IPS-18a (cell line): ENCODE measurements around the gene GMDS.

ENCODE experiments used
- H3K27ac ChIP-seq: one replicate; pipeline ENCODE4 v1.5.1; 2013; ENCODE audit warnings: low read length
- H3K27me3 ChIP-seq: one replicate; pipeline ENCODE4 v1.6.1; 2013; ENCODE audit warnings: mild to moderate bottlenecking, low read length; ENCODE audit not compliant: control insufficient read depth, insufficient read depth
- H3K36me3 ChIP-seq: one replicate; pipeline ENCODE4 v1.6.1; 2013; ENCODE audit warnings: low read depth, low read length; ENCODE audit not compliant: control insufficient read depth
- H3K4me1 ChIP-seq: one replicate; pipeline ENCODE4 v1.6.1; 2013; ENCODE audit warnings: low read depth, low read length; ENCODE audit not compliant: control insufficient read depth
- H3K4me3 ChIP-seq: one replicate; pipeline ENCODE4 v1.5.1; 2013; ENCODE audit warnings: low read length
- H3K9ac ChIP-seq: one replicate; pipeline ENCODE4 v1.6.1; 2013; ENCODE audit warnings: mild to moderate bottlenecking, low read length, moderate library complexity
- H3K9me3 ChIP-seq: one replicate; pipeline ENCODE4 v1.6.1; 2013; ENCODE audit warnings: low read depth, low read length; ENCODE audit not compliant: control insufficient read depth

The GMDS gene

DNA sequence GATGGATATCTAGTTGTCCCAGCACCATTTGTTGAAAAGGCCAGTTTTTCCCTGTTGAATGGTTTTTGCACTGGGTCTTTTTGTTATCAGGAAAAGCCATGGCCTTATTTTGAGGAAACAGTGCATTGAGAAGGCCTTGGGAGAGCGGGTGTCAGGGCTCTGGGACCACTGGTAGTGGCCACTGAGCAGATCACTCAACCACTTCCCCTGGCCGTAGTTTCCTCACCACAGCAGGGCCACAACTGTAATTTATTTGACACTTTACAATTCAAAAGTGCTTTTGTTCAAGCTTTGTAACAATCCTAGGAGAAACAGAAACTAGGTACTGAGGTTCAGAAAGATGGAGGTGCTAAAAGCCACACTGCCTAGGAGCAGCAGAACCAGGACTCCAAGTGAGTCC, 281.8 kb downstream of the GMDS start:
- H3K27me3 ChIP-seq, result no peaks in the 10 kb centered on the region
- H3K4me1 ChIP-seq, result no peaks in the 10 kb centered on the region
- no peaks in the 10 kb centered on the region for H3K36me3 ChIP-seq
- no peak overlapping the region for H3K27ac ChIP-seq
- H3K9me3 ChIP-seq, result no peaks in the 10 kb centered on the region
- no peak overlapping the region for H3K4me3 ChIP-seq
- H3K9ac ChIP-seq, result no peak overlapping the region

DNA sequence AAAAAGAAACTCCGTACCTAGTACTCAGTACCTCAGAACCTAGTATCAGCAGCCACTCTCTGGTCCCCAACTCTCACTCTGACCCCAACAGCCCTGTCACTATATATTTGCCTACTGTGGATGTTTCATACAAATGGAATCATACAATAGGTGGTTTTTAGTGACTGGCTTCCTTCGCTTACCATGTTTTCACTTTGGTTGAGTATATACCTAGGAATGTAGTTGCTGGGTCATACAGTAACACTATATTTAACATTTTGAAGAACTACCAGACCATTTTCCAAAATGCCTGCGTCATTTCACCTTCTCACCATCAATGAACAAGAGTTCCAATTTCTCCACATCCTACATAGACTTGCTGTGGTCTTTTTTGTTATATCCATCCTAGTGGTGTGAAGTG, 283.2 kb downstream of the GMDS start:
- Histone ChIP-seq H3K4me3 (no peak overlapping the region), H3K36me3 (no peaks in the 10 kb centered on the region), H3K4me1 (no peaks in the 10 kb centered on the region), H3K27ac (no peak overlapping the region), H3K9ac (no peak overlapping the region), H3K27me3 (no peaks in the 10 kb centered on the region), H3K9me3 (no peaks in the 10 kb centered on the region)

DNA sequence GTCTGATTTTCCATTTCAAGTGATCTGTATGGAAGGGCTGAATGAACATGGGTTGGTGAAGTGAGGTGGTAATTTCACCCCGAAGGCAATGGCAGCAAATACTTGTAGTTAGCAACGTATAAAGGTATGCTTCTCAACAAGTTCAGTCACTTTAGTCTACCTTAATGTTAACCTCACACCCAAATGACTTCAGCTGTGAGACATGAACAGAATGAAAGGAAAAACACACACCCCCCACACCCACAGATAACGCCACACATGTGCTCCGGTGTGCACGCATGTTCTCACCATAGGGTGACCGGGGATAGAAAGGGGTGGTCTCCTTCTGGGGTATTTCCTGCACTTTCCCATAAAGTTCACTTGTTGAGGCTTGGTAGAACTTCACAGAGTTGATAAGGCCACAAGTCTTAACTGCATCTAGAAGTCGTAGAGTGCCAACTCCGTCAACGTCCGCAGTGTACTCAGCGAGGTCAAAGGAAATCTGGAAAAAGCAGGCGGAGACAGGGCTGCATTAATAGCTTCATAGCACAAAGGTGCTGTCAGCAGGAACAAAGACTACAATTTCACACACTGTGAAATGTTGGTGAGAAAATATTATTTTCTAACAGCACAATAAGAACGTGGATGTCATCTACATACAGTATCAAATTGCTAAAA, 284.8 kb downstream of the GMDS start:
- no peak overlapping the region for H3K9ac ChIP-seq

DNA sequence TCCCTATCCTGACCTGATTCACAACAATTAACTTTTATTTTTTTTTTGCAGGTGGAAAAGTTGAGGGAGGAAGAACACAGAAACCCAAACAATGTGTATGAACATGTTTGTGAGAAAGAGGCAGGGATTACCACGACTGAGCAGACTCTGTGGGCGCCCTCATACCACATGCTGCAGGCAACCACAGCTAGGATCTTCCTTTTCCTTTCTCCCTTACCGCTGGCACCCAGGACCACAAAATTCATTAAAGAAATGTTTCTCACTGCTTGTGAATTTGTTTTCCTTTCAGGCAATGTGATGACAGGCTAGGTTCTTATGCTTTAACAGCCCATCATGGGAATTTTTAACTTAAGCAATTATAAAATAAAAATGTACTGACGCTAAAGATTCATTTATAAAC, 287.1 kb downstream of the GMDS start:
- H3K36me3 ChIP-seq, result no peaks in the 10 kb centered on the region
- H3K27ac ChIP-seq, result no peak overlapping the region
- no peak overlapping the region for H3K4me3 ChIP-seq
- H3K27me3 ChIP-seq, result no peaks in the 10 kb centered on the region
- H3K9ac ChIP-seq, result no peak overlapping the region
- no peaks in the 10 kb centered on the region for H3K9me3 ChIP-seq
- H3K4me1 ChIP-seq, result no peaks in the 10 kb centered on the region

More for the DNA sequence above, 284.8 kb downstream of the GMDS start:
- Histone ChIP-seq H3K36me3 (no peaks in the 10 kb centered on the region), H3K4me3 (no peak overlapping the region), H3K27me3 (no peaks in the 10 kb centered on the region), H3K27ac (no peak overlapping the region), H3K4me1 (no peaks in the 10 kb centered on the region), H3K9me3 (no peaks in the 10 kb centered on the region)

DNA sequence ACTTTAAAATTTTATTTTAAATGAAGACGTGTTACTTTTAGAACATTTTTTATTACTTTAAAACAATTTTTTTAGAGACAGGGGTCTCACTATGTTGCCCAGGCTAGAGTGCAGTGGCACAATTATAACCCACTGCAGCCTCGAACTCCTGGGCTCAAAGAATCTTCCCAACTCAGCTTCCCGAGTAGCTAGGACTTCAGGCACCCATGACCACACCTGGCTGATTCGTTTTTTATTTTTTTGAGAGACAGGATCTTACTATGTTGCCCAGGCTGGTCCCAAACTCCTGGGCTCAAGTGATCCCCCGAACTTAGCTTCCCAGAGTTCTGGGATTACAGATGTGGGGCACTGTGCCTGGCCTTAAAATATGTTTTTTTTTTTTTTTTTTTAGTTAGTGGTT, 287.7 kb downstream of the GMDS start:
- H3K9me3 ChIP-seq, result no peaks in the 10 kb centered on the region
- no peaks in the 10 kb centered on the region for H3K27me3 ChIP-seq
- no peaks in the 10 kb centered on the region for H3K36me3 ChIP-seq
- H3K4me3 ChIP-seq, result no peak overlapping the region
- no peaks in the 10 kb centered on the region for H3K4me1 ChIP-seq
- H3K9ac ChIP-seq, result no peak overlapping the region
- no peak overlapping the region for H3K27ac ChIP-seq

DNA sequence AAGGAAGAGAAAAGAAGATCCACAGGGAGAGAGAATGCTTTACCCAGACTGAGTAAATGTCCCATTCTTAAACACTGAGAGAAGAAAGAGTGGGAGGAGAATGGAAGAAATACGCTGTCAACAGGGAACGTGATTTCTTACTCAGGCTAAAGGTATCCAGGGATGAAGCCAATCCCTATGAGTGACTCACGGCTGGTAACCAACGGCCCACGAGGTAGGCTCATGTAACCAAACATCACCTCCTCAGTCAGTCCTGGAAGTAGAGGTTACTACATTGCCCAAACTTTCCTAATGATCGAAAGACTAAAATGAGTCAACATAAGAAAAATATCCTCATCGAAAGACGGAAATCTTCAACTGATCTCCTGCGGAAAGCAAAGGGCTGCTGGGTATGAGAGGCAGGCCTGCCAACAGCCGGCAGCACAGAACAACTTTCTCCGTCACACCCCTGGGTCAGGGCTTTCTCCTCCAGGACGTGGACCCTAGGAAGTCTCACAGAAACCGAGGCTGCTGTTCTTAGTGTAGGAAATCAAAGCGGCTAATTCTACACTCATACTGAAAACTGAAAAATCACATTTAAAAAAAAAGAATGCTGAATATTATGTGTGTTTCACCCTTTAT, 292.6 kb downstream of the GMDS start:
- H3K36me3 ChIP-seq, result no peaks in the 10 kb centered on the region
- H3K4me1 ChIP-seq, result no peaks in the 10 kb centered on the region
- no peak overlapping the region for H3K9ac ChIP-seq
- no peak overlapping the region for H3K4me3 ChIP-seq
- H3K9me3 ChIP-seq, result no peaks in the 10 kb centered on the region
- no peak overlapping the region for H3K27ac ChIP-seq
- no peaks in the 10 kb centered on the region for H3K27me3 ChIP-seq

DNA sequence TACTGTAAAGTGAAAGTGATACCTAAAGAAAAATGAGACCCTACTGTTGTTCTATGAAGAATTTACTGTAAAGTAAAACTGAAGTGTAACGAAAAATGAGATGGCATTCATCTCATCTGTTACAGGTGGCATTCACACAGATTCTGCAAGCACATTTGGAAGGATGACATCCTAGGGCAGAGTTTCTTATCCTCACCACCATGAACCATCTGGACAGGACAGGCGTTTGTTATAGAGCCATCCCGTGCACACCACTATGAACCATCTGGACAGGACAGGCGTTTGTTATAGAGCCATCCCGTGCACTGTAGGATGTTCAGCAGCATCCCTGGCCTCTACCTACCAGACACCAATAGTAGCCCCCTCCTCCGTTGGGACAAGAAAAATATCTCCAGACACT, 294.8 kb downstream of the GMDS start:
- no peaks in the 10 kb centered on the region for H3K36me3 ChIP-seq
- H3K4me1 ChIP-seq, result peaks cover 2% of the 10 kb centered on the region
- H3K9ac ChIP-seq, result no peak overlapping the region
- no peaks in the 10 kb centered on the region for H3K9me3 ChIP-seq
- H3K27ac ChIP-seq, result no peak overlapping the region
- H3K27me3 ChIP-seq, result no peaks in the 10 kb centered on the region
- no peak overlapping the region for H3K4me3 ChIP-seq

DNA sequence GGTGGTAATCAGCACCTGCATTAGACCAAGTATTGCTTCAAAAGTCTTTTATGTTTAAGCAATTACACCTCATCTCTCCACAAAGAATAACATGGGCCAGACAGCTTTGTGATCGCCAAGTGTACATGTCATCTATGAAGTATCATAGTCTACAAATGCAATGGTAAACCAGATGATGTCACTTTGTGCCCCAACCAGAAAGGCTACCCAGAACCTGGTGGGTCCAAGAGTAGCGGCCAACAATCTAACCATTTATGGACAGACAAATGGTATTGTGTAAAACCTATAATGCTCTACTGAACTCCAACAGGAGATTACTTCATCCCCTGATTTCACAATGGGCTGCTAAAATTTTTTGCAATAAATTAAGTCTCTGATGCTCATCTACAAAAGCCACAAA, 295.9 kb downstream of the GMDS start:
- no peaks in the 10 kb centered on the region for H3K36me3 ChIP-seq

DNA sequence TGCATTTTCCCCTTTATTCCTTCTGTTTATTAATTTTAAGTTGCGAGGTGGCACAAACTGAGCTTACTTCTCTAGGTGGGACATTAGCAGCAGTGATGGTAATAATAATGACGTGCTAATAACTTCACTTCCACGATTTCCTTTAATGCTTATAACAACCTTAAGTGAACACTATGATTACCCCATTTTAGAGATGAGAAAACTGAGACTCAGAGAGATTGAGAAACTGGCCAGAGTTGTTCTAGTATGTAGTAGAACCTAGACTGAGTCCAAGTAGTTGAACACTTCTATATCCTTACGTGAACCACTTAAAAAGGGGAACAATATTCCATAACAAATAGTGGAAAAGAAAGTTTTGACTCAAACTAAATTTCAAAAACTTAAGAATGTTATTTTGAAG, 297.5 kb downstream of the GMDS start:
- Histone ChIP-seq H3K27me3 (no peaks in the 10 kb centered on the region), H3K9ac (no peak overlapping the region), H3K27ac (no peak overlapping the region), H3K36me3 (no peaks in the 10 kb centered on the region), H3K4me1 (peaks cover 4% of the 10 kb centered on the region), H3K9me3 (no peaks in the 10 kb centered on the region), H3K4me3 (no peak overlapping the region)

More for the DNA sequence above, 295.9 kb downstream of the GMDS start:
- Histone ChIP-seq H3K4me3 (no peak overlapping the region), H3K9me3 (no peaks in the 10 kb centered on the region), H3K9ac (no peak overlapping the region), H3K4me1 (peaks cover 4% of the 10 kb centered on the region), H3K27me3 (no peaks in the 10 kb centered on the region), H3K27ac (no peak overlapping the region)

DNA sequence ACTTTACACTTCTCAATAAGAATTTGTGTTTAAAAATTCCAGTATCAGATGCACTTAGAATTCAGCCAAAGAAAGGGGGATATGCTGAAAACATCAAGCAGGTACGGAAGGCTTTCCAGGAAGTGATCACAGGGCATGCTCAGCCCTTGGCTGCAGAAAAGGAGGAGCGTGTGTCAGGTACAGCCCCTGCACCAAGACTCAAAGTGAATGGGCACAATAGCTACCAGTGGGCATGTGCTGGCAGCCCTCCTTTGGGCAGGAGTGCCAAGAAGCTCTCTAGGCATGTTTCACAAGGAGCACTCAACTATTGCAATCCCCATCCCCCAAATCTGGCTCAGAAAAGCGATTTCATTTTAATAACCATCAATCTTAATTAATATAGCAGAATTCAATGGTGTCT, 298.8 kb downstream of the GMDS start:
- no peak overlapping the region for H3K9ac ChIP-seq
- no peaks in the 10 kb centered on the region for H3K36me3 ChIP-seq
- peaks cover 4% of the 10 kb centered on the region for H3K4me1 ChIP-seq

DNA sequence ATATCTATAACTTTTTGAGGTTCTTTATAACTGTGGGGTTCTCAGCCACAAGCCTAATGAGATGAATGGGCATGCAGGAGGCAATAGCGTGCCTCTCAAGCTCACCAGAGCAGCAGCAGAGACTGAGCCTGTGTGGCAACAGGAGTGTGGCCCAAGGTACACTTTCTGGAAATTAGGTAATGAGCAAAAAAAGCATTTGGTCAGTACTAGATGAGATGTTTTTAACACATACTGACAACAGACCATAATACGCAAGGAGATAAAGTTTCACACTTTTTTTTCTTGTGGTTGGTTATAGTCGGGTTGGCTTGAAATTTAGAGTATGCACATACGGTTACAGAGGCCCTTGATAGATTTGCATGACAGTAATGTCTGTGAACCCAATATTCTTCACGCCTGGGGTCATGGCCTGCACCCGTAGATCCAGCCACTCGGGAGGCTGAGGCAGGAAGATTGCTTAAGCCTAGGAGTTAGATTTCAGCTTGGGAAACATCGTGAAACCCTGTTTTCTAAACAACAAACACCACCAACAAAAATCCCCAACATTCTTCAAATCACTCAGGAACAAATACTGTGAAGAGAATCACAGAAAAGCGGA, 300.1 kb downstream of the GMDS start:
- Histone ChIP-seq H3K27ac (no peak overlapping the region), H3K9ac (no peak overlapping the region), H3K4me3 (no peak overlapping the region), H3K9me3 (no peaks in the 10 kb centered on the region), H3K4me1 (peaks cover 4% of the 10 kb centered on the region), H3K36me3 (no peaks in the 10 kb centered on the region), H3K27me3 (no peaks in the 10 kb centered on the region)

More for the DNA sequence above, 298.8 kb downstream of the GMDS start:
- Histone ChIP-seq H3K27me3 (no peaks in the 10 kb centered on the region), H3K27ac (no peak overlapping the region), H3K9me3 (no peaks in the 10 kb centered on the region), H3K4me3 (no peak overlapping the region)

DNA sequence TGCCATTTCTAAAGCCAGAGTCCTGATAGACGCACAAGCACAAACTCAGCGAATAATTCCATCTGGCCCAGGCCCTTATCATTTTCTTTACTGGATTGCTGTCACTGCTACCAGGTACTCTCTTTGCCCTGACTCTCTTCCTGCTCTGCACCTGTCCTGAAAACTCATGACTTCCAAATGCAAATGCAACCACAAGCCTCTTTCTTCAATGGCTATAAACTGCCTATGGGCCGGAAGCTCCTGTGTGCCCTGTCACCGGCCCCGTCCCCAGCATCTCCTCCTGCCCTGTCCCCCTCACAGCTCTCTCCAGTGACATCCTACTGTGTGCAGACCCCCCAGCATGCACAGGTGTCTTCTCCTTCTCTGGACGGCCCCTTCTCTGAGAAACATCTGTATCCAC, 302.6 kb downstream of the GMDS start:
- H3K4me3 ChIP-seq, result no peak overlapping the region

More for the DNA sequence above, 302.6 kb downstream of the GMDS start:
- no peaks in the 10 kb centered on the region for H3K27me3 ChIP-seq
- H3K9me3 ChIP-seq, result no peaks in the 10 kb centered on the region
- peaks cover 4% of the 10 kb centered on the region for H3K4me1 ChIP-seq
- no peak overlapping the region for H3K27ac ChIP-seq
- H3K9ac ChIP-seq, result no peak overlapping the region
- no peaks in the 10 kb centered on the region for H3K36me3 ChIP-seq
